ENCODE results near the gene CDKAL1.

DNA sequence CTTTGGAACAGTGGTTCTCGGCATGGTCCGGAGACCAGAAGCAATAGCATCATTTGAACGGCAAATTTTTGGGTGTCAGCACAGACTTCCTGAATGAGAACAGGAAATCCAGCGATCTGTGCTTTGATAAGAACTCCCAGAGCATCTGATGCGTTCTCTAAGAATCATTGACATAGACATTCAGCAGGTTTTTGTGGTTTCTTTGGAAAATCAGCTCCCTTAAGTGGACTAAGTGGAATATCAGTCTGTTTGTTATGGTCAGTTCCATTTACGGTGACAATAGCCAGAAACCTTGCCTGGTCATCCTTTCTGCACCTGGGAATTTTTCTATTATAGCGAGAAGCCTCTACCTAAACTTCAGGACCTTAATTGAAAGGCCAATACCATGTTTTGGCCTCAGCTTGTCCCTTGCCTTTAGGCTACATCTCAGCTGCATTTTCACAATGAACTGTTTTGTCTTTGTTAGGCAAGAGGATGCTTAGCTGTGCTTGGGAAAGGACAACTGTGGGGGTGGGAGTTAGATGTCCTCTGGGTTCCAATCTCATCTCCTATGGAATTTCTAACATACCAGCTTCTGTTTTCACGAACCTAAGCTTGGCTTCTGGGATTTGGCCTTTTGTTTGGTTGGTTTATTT, 299.7 kb downstream of the CDKAL1 start:
- TF ChIP-seq, protein P1, sequence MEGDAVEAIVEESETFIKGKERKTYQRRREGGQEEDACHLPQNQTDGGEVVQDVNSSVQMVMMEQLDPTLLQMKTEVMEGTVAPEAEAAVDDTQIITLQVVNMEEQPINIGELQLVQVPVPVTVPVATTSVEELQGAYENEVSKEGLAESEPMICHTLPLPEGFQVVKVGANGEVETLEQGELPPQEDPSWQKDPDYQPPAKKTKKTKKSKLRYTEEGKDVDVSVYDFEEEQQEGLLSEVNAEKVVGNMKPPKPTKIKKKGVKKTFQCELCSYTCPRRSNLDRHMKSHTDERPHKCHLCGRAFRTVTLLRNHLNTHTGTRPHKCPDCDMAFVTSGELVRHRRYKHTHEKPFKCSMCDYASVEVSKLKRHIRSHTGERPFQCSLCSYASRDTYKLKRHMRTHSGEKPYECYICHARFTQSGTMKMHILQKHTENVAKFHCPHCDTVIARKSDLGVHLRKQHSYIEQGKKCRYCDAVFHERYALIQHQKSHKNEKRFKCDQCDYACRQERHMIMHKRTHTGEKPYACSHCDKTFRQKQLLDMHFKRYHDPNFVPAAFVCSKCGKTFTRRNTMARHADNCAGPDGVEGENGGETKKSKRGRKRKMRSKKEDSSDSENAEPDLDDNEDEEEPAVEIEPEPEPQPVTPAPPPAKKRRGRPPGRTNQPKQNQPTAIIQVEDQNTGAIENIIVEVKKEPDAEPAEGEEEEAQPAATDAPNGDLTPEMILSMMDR (IDR thresholded peaks at IDR 0.05): no peak
- no peak for TF ChIP-seq POLR2A (IDR thresholded peaks at IDR 0.05)

All from tibial nerve (tissue), 3 donors.